IMR-90 (cell line): ENCODE measurements around the gene CROCC2. TPM values are rescaled to one million over a fixed set of nuclear protein-coding genes. Genes with fewer than 3 reads are reported as not detected.

Experiments
- polyA plus RNA-seq, 3 experiments: library from polyadenylated mRNA; depleted of rRNA; stranded (reverse); fragments of >200 nt; gene quantifications; 2 replicates each; pipeline ENCODE4 v1.2.3, GENCODE V29; 2012; ENCODE audit warnings: low replicate concordance in 1 of 3
- total RNA-seq: library from RNA; depleted of rRNA; stranded (reverse); fragments of >200 nt; gene quantifications from 2 replicates; pipeline ENCODE4 v1.2.3, GENCODE V29; 2012; rRNA removed

Gene CROCC2
- total and polyA plus RNA-seq, 2 of the 4 experiments (the other 2 are of a cell fraction) = not detected

Other genes with a start within 250 kb of the CROCC2 start
- not detected in 2 replicates for gene AQP12B, start 223.5 kb upstream of the CROCC2 start, total RNA-seq
- not detected in 2 replicates for gene AQP12B, start 223.5 kb upstream of the CROCC2 start, polyA plus RNA-seq (2012; rRNA removed)
- gene AQP12A, start 214.5 kb upstream of the CROCC2 start, total RNA-seq = not detected in 2 replicates
- gene AQP12A, start 214.5 kb upstream of the CROCC2 start, polyA plus RNA-seq (2012; rRNA removed) = not detected in 2 replicates
- gene KIF1A, start 86.1 kb upstream of the CROCC2 start, total RNA-seq = under 0.01 TPM in 1 of 2 replicates, not detected in the other
- gene KIF1A, start 86.1 kb upstream of the CROCC2 start, polyA plus RNA-seq (2012; rRNA removed) = not detected in 2 replicates
- not detected in 2 replicates for gene AGXT, start 37.5 kb upstream of the CROCC2 start, total RNA-seq
- not detected in 2 replicates for gene AGXT, start 37.5 kb upstream of the CROCC2 start, polyA plus RNA-seq (2012; rRNA removed)
- gene MAB21L4, start 10.2 kb upstream of the CROCC2 start, total RNA-seq = not detected in 2 replicates
- not detected in 2 replicates for gene MAB21L4, start 10.2 kb upstream of the CROCC2 start, polyA plus RNA-seq (2012; rRNA removed)
- gene SNED1, start 92.3 kb downstream of the CROCC2 start, total RNA-seq = 1.1 and 1.4 TPM in 2 replicates
- gene SNED1, start 92.3 kb downstream of the CROCC2 start, polyA plus RNA-seq (2012; rRNA removed) = 3.4 and 3.7 TPM in 2 replicates
- 33.3 and 36.9 TPM in 2 replicates for gene MTERF4, start 196.0 kb downstream of the CROCC2 start, total RNA-seq
- 21.5 and 26.6 TPM in 2 replicates for gene MTERF4, start 196.0 kb downstream of the CROCC2 start, polyA plus RNA-seq (2012; rRNA removed)
- gene PASK, start 243.1 kb downstream of the CROCC2 start, total RNA-seq = 2.2 and 4.1 TPM in 2 replicates
- gene PASK, start 243.1 kb downstream of the CROCC2 start, polyA plus RNA-seq (2012; rRNA removed) = 4.1 TPM in 2 replicates
- gene PPP1R7, start 244.1 kb downstream of the CROCC2 start, total RNA-seq = 60.8 and 104 TPM in 2 replicates
- 70.0 and 70.8 TPM in 2 replicates for gene PPP1R7, start 244.1 kb downstream of the CROCC2 start, polyA plus RNA-seq (2012; rRNA removed)